Right lobe of liver (tissue), 6 donors: ENCODE measurements around the gene CYFIP1. TPM values are rescaled to one million over a fixed set of nuclear protein-coding genes. Genes with fewer than 3 reads are reported as not detected.

Source experiments
- ATAC-seq, 4 donors: fragments of 200-7000 bp; cut with Tn5 transposase; one replicate each; pipeline ENCODE4 v1.9.1; 2020; ENCODE audit warnings: mild to moderate bottlenecking in 4 of 4, moderate library complexity in 4 of 4
- DNase-seq, 3 donors: peaks; one replicate each; pipeline ENCODE4 v3.0.0-alpha.2; 2020
- H3K27ac ChIP-seq, 3 donors: fragments of 200-600 bp; one replicate each; pipeline ENCODE4 v1.8.0; 2022
- H3K27me3 ChIP-seq, 2 donors: fragments of 200-600 bp; one replicate each; pipeline ENCODE4 v1.8.0; 2022
- H3K36me3 ChIP-seq, 4 donors: fragments of 200-600 bp; sonication (generic) in 1 of 4; one replicate each; pipeline versions ENCODE4 v1.5.1 to v1.8.0; 2017 to 2022; ENCODE audit warnings: control low read depth in 1 of 4
- H3K4me1 ChIP-seq, 4 donors: fragments of 200-600 bp; sonication (generic) in 1 of 4; one replicate each; pipeline versions ENCODE4 v1.5.1 to v1.8.0; 2017 to 2022; ENCODE audit warnings: control low read depth in 1 of 4
- H3K4me3 ChIP-seq, 3 donors: fragments of 200-600 bp; one replicate each; pipeline ENCODE4 v1.8.0; 2022
- H3K9me3 ChIP-seq, 4 donors: fragments of 200-600 bp; sonication (generic) in 1 of 4; one replicate each; pipeline versions ENCODE4 v1.5.1 to v1.8.0; 2017 to 2022; ENCODE audit warnings: control low read depth in 1 of 4
- CTCF ChIP-seq, 4 donors: fragments of 200-600 bp in 3 of 4; fragments of 450-650 bp in 1 of 4; IDR thresholded peaks; one replicate each; pipeline versions ENCODE4 v1.5.1 to v1.8.0; 2016 to 2022; ENCODE audit warnings: antibody characterized with exemption in 4 of 4, mild to moderate bottlenecking in 2 of 4
- POLR2A ChIP-seq: fragments of 450-650 bp; IDR thresholded peaks from one replicate; pipeline ENCODE4 v1.6.1; 2017; ENCODE audit warnings: antibody characterized with exemption, mild to moderate bottlenecking
- WGBS: methylation state at CpG from one replicate; pipeline ENCODE4 v1.1.6; 2018; ENCODE audit warnings: low coverage, low lambda C conversion rate; ENCODE audit not compliant: insufficient coverage; ENCODE audit errors: missing lambda C conversion rate; 5-methylcytosine and 5-hydroxymethylcytosine counted together
- intact Hi-C, 2 donors: fragments of 100-400 bp; cut with DNase I; formaldehyde crosslinking; loops; one replicate each; pipeline versions ENCODE4 v1.11.2 to v1.14.1; 2022
- total RNA-seq, 6 experiments: library from RNA; depleted of rRNA in 2 of 6; stranded (reverse); fragments of >200 nt in 2 of 6; fragmentation: NEBNext Ultra II Directional in 3 of 6; extraction: Animal tissue kit (Norgen Biotek cat#: 25700) in 3 of 6; gene quantifications; one replicate each; pipeline versions ENCODE4 v1.1.0 to v1.2.4, GENCODE V29; 2016 to 2023
- donor health status: DM: no; HTN: yes; CAD: no.
- donor health status: DM: no; HTN: no; CAD: no.
- donor health status: DM: no; HTN: no; CAD: no.
- donor health status: DM: no; HTN: yes; CAD: no.
- donor health status: DM: no; HTN: yes; CAD: no.

Gene CYFIP1
- total RNA-seq, 6 experiments from 2014 or later = 44.3 to 73.2 (median 50.7) TPM

- TF ChIP-seq CTCF (IDR thresholded peaks at IDR 0.05) (no peak), POLR2A (no peak)
- H3K36me3 ChIP-seq = no peaks in the 10 kb centered on the region
- no peaks in the 10 kb centered on the region for H3K27me3 ChIP-seq
- ATAC-seq (no peak), DNase-seq (peak in 1 of 3 donors; percentile 12)
- 91% methylated on average over 8 of the region's 12 CpGs for WGBS
- intact Hi-C loops = no loop called here
- H3K4me3 ChIP-seq = no peak overlapping the region
- H3K9me3 ChIP-seq = no peaks in the 10 kb centered on the region
- H3K4me1 ChIP-seq = peaks cover 0 to 15% (median 0%) of the 10 kb centered on the region in 4 donors
- H3K27ac ChIP-seq = no peak overlapping the region
These were observed 25.8 kb downstream of the CYFIP1 start for GRCh38 chr15:22954326-22954725.

GRCh38 chr15:22952796-22953579, 27.2 kb downstream of the CYFIP1 start:
- ATAC-seq (peak in 1 of 4 donors; percentile 15), DNase-seq (no peak)
- H3K4me3 ChIP-seq = no peak overlapping the region
- intact Hi-C loops = no loop called here
- H3K4me1 ChIP-seq = peaks cover 0 to 15% (median 0%) of the 10 kb centered on the region in 4 donors
- 62% methylated on average over 20 of the region's 21 CpGs for WGBS
- no peaks in the 10 kb centered on the region for H3K36me3 ChIP-seq
- no peaks in the 10 kb centered on the region for H3K27me3 ChIP-seq
- no peak overlapping the region for H3K27ac ChIP-seq
- TF ChIP-seq CTCF (IDR thresholded peaks at IDR 0.05) (no peak), POLR2A (no peak)
- no peaks in the 10 kb centered on the region for H3K9me3 ChIP-seq

GRCh38 chr15:22951381-22952280, 28.5 kb downstream of the CYFIP1 start:
- Histone ChIP-seq H3K27ac (peak overlapping the region in 1 of 3 donors; percentile 33), H3K9me3 (no peaks in the 10 kb centered on the region), H3K4me1 (peaks cover 0 to 14% (median 0%) of the 10 kb centered on the region in 4 donors), H3K27me3 (no peaks in the 10 kb centered on the region), H3K36me3 (no peaks in the 10 kb centered on the region), H3K4me3 (no peak overlapping the region)
- TF ChIP-seq POLR2A = no peak
- WGBS = 80% methylated on average over 27 of the region's 39 CpGs
- intact Hi-C loops = no loop called here
- peak in 1 of 4 donors; percentile 3 for ATAC-seq
- no peak for DNase-seq

GRCh38 chr15:22951031-22951380, 29.2 kb downstream of the CYFIP1 start:
- 94% methylated on average over 3 of the region's 16 CpGs for WGBS

More at GRCh38 chr15:22951031-22951380, 29.2 kb downstream of the CYFIP1 start:
- Histone ChIP-seq H3K9me3 (no peaks in the 10 kb centered on the region), H3K36me3 (no peaks in the 10 kb centered on the region), H3K27ac (peak overlapping the region in 1 of 3 donors; percentile 33), H3K4me1 (peaks cover 0 to 8% (median 0%) of the 10 kb centered on the region in 4 donors), H3K4me3 (no peak overlapping the region), H3K27me3 (no peaks in the 10 kb centered on the region)
- DNase-seq (no peak), ATAC-seq (no peak)
- intact Hi-C loops = no loop called here
- TF ChIP-seq POLR2A (no peak), CTCF (IDR thresholded peaks at IDR 0.05) (no peak)
